ENCODE data around the gene SPTBN5. TPM values are rescaled to one million over a fixed set of nuclear protein-coding genes. Genes with fewer than 3 reads are reported as not detected.

Gene SPTBN5
- total RNA-seq, 1 experiment from 2014 or later = 3.2 TPM

DNA sequence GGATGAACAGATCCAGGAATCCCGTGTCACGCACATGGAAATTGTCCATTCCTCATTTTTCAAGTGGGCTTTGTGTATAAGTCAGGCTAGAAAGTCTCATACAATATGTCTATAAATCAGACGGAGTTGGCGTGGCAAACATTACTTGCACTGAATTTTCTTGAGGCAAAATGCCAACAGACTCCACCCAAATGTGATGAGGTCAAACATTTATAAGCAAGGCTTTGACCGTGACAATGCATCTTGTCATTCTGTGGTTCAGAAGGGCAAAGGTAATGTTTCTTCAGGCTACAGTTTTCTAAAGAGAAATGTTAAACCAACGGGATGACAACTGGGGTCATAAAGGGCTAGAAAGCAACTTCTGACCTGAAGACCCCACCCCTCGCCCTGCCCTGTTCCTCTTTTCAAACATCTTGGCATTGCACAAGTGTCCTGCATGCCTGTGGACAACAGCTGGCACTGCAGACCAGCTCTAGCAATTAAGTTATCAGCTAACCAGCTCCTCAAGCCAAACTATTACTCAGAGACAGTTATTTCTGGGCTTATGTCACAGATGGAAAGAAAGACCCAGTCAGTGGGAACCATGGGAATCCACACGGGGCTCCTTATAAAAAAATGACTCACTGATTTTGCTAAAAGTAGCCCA, 36.5 kb upstream of the SPTBN5 start:
- no peak for TF ChIP-seq CTCF (conservative IDR thresholded peaks at IDR 0.05; ENCODE audit: low read depth, low read length)
- TF ChIP-seq EZH2 (IDR thresholded peaks at IDR 0.05; ENCODE audit: borderline replicate concordance, low read depth, low read length, poor library complexity, severe bottlenecking) = no peak
- Histone ChIP-seq H3K27ac (ENCODE audit: low read depth, low read length, poor library complexity, severe bottlenecking) (no peak overlapping the region), H3K36me3 (ENCODE audit: insufficient read depth, low read length, poor library complexity, severe bottlenecking) (no peaks in the 10 kb centered on the region), H3K4me1 (ENCODE audit: insufficient read depth, low read length, poor library complexity, severe bottlenecking) (peaks cover 30% of the 10 kb centered on the region), H3K4me3 (ENCODE audit: low read depth, low read length, poor library complexity, severe bottlenecking) (no peak overlapping the region), H3K9me3 (ENCODE audit: low read depth, low read length, poor library complexity, severe bottlenecking) (no peaks in the 10 kb centered on the region), H3K27me3 (replicated peaks; ENCODE audit: insufficient read depth, low read depth, low read length, poor library complexity) (no peaks in the 10 kb centered on the region)
- intact Hi-C loops (cut with micrococcal nuclease; ENCODE audit: unreplicated experiment) = no loop called here
- ChIA-PET POLR2A (ENCODE audit: low non-redundant PET) (interaction anchor here (0.7 kb wide), 1 partner anchor 20 kb away, joined by 3 read pairs; no protein-coding TSS in a partner anchor), CTCF (no interaction called here)
- no TSS peak for BruUV-seq (replicated peaks)
- peak; percentile 62 for DNase-seq (ENCODE audit: low spot score)

- intact Hi-C loops (cut with micrococcal nuclease; ENCODE audit: unreplicated experiment) = no loop called here
- Histone ChIP-seq H3K27me3 (replicated peaks; ENCODE audit: insufficient read depth, low read depth, low read length, poor library complexity) (no peaks in the 10 kb centered on the region), H3K4me3 (ENCODE audit: low read depth, low read length, poor library complexity, severe bottlenecking) (no peak overlapping the region), H3K36me3 (ENCODE audit: insufficient read depth, low read length, poor library complexity, severe bottlenecking) (no peaks in the 10 kb centered on the region), H3K27ac (ENCODE audit: low read depth, low read length, poor library complexity, severe bottlenecking) (no peak overlapping the region), H3K9me3 (ENCODE audit: low read depth, low read length, poor library complexity, severe bottlenecking) (no peaks in the 10 kb centered on the region), H3K4me1 (ENCODE audit: insufficient read depth, low read length, poor library complexity, severe bottlenecking) (peaks cover 16% of the 10 kb centered on the region)
- CTCF ChIA-PET = no interaction called here
- DNase-seq (ENCODE audit: low spot score) = no peak
- no TSS peak for BruUV-seq (replicated peaks)
- POLR2A ChIA-PET (ENCODE audit: low non-redundant PET) = no interaction called here
- TF ChIP-seq EZH2 (IDR thresholded peaks at IDR 0.05; ENCODE audit: borderline replicate concordance, low read depth, low read length, poor library complexity, severe bottlenecking) (no peak), CTCF (conservative IDR thresholded peaks at IDR 0.05; ENCODE audit: low read depth, low read length) (no peak)
Measured at GRCh38 chr15:41928637-41929620, 35.1 kb upstream of the SPTBN5 start.

GRCh38 chr15:41928100-41928499, 34.2 kb upstream of the SPTBN5 start:
- H3K36me3 ChIP-seq (ENCODE audit: insufficient read depth, low read length, poor library complexity, severe bottlenecking) = no peaks in the 10 kb centered on the region
- H3K4me3 ChIP-seq (ENCODE audit: low read depth, low read length, poor library complexity, severe bottlenecking) = no peak overlapping the region
- no peaks in the 10 kb centered on the region for H3K27me3 ChIP-seq (replicated peaks; ENCODE audit: insufficient read depth, low read depth, low read length, poor library complexity)
- BruUV-seq (replicated peaks) = no TSS peak
- CTCF ChIA-PET = no interaction called here
- no peaks in the 10 kb centered on the region for H3K9me3 ChIP-seq (ENCODE audit: low read depth, low read length, poor library complexity, severe bottlenecking)
- POLR2A ChIA-PET (ENCODE audit: low non-redundant PET) = no interaction called here
- intact Hi-C loops (cut with micrococcal nuclease; ENCODE audit: unreplicated experiment) = no loop called here
- TF ChIP-seq CTCF (conservative IDR thresholded peaks at IDR 0.05; ENCODE audit: low read depth, low read length) (no peak), EZH2 (IDR thresholded peaks at IDR 0.05; ENCODE audit: borderline replicate concordance, low read depth, low read length, poor library complexity, severe bottlenecking) (no peak)
- no peak overlapping the region for H3K27ac ChIP-seq (ENCODE audit: low read depth, low read length, poor library complexity, severe bottlenecking)
- DNase-seq (ENCODE audit: low spot score) = no peak
- peaks cover 15% of the 10 kb centered on the region for H3K4me1 ChIP-seq (ENCODE audit: insufficient read depth, low read length, poor library complexity, severe bottlenecking)

All from A673 (cell line).